GM18870 (cell line): ENCODE results near the gene NUP214.
"Not testable (repeated sequence)": the region's sequence is repeated elsewhere in the genome, so short reads cannot be mapped to it uniquely, and the experiment has no call there.

Experiments
- ATAC-seq: cut with Tn5 transposase; IDR thresholded peaks from one replicate; pipeline ENCODE4 v1.9.1; 2021; ENCODE audit warnings: moderate library complexity; ENCODE audit not compliant: unreplicated experiment

The NUP214 gene

GRCh38 chr9:131096269-131097125 is 28.9 kb upstream of the NUP214 start, which contains the start of gene AIF1L:
TSS of gene AIF1L (plus strand) at chr9:131096531. CDS start at chr9:131096630, 99 bp downstream.
- no peak for ATAC-seq

- no peak for ATAC-seq
Measured at GRCh38 chr9:131097126-131097947, 28.0 kb upstream of the NUP214 start.

- no peak for ATAC-seq
Measured at GRCh38 chr9:131097948-131098278, 27.5 kb upstream of the NUP214 start.

GRCh38 chr9:131098391-131099101 is 26.8 kb upstream of the NUP214 start:
- ATAC-seq, result no peak

DNA sequence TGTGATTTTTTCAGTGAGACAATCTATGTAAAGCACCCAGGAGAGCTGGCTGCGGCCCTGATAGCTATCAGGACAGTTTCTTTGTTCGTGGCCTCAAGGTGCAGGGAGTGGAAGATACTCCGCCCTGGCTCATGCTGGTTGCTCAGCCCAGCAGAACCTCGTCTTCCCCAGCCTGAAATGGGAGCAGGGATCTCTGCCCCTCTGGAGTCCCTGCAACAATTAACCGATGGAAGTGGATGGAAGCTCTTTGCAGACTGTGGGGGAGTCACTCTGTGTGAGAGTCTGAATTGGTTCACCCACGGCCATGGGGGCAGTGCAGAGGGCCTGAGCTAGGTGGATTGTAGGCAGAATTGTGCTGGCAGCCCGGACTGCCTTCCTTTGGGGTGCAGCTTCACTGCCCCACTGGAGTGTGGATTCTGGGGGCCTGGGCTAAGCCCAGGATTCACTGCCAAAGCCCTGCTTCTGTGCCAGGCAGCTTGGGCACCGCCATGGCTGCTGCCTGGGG is 26.2 kb upstream of the NUP214 start:
- no peak for ATAC-seq

GRCh38 chr9:131099845-131100244 is 25.5 kb upstream of the NUP214 start:
- ATAC-seq, result not testable (repeated sequence)

- no peak for ATAC-seq
Measured at GRCh38 chr9:131100445-131100844, 24.9 kb upstream of the NUP214 start.

DNA sequence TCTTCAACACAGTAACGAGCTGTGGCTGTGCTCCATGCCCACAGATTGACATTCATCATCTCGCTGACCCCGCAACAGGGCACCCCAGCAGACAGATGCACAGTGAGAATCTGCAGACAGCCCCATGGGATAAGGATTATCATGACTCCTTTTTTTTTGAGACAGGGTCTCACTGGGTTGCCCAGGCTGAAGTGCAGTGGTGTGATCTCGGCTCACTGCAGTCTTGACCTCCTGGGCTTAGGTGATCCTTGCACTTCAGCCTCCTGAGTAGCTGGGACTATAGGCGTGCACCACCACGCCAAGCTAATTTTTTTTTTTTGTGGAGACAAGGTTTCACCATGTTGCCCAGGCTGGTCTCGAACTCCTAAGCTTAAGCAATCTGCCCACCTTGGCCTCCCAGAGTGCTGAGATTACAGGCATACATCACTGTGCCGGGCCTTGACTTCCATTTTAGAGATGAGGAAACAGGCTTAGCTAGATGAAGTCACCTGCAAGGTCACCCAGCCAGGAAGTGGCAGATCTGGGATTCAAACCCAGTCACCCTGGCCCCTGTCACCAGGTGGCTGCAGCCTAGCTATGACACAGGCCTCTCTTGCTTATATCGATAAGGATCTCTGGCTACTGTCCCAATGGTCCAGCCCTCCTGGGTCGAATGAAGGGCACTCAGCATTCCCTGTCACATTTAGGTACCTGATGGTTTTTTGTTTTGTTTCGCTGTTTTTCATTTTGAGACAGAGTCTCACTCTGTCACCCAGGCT is 24.0 kb upstream of the NUP214 start:
- ATAC-seq, result no peak

DNA sequence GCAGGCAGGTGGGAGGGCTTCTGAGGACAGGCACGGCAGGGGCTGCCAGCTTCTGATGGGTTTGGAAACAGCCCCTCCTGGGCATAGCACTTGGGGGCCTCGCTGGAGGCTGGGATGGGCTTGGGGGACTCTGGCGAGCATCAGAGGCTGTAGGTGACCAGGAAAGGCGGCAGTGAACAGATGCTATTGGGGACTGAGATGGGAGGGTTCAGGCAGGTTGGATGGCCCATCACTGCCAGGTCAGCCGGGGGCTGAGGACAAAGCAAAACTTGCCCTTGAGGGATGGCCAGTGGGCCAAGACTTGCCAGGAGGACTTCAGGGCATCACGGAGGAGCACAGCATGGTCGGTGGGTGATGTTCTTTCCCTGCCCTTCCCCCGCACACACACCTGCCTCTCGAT is 22.4 kb upstream of the NUP214 start:
- ATAC-seq, result no peak

DNA sequence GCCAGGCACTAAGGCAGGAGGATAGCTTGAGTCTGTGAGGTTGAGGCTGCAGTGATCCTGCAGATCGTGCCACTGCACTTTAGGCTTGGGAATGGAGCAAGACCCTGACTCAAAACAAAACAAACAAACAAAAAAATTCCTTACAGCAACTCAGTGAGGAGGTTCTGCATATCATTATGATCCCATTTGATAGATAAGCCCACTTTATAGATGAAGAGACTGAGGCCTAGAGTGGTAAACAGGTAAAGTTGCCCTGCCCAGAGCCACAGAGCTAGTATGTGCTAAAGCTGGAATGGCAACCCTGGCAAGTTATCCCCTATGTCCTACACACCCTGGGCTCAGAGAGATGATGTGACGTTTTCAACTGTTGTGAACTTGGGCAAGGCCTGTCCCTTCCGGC is 21.9 kb upstream of the NUP214 start:
- no peak for ATAC-seq

GRCh38 chr9:131104016-131104740 is 21.2 kb upstream of the NUP214 start:
- no peak for ATAC-seq

DNA sequence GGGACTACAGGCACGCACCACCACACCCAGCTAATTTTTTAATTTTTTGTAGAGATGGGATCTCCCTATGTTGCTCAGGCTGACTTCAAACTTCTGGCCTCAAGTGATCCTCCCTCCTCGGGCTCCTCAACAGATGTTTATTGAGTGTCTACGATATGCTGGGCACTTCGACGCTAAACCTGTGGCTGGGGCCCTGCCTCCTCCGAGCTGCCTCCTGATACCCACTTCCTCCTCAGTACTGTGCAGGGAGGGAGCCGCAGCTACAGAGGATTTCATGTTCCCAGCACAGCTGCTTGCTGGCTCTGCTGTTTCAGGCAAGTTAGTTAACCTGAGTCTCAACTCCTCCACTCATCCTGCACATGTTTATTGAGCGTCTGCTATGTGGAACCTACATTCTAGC is 19.4 kb upstream of the NUP214 start:
- ATAC-seq, result no peak

GRCh38 chr9:131107760-131108159 is 17.6 kb upstream of the NUP214 start:
- no peak for ATAC-seq

GRCh38 chr9:131111186-131111853 is 14.1 kb upstream of the NUP214 start:
- ATAC-seq, result no peak

- no peak for ATAC-seq
Measured at GRCh38 chr9:131111854-131112311, 13.5 kb upstream of the NUP214 start.

DNA sequence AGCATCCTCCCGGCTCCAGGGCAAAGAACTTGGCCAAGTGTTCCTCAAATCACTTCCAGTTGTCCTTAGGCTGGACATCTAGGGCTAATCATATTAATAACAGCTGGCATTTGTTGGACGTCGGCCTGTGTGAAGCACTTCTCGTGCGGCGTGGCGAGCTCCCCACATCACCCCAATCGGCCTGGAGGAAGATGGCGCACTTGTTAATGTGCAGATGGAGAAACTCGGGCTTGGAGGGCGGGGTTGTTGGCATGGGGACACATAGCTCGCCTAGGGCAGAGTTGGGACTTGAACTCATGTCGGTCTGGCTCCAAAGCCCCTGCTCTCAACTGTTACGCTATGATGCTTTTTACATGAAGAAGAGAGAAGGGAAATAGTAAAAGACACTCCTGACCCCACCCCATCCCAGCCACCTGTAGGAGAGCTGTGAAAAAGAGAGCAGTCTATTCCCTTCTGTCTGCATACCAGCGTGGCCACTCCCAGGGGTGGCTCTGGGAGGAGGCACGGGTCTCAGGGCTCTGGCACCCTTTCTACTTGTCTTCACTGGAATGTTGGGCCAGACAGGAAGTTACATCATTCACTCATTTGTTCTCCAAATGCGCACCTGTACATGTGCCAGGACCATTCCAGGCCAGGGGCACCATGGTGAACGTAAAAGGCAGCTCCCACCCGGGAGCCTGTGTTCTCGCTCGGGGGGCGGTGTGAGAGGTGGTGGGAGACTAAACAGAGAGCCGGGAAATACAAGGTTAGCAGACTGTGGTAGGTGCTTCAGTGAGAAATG is 12.8 kb upstream of the NUP214 start:
- ATAC-seq, result no peak

GRCh38 chr9:131113655-131114054 is 11.7 kb upstream of the NUP214 start:
- ATAC-seq, result no peak

- no peak for ATAC-seq
Measured at GRCh38 chr9:131114084-131114535, 11.3 kb upstream of the NUP214 start.
